ENCODE data around the gene ASMTL. TPM values are rescaled to one million over a fixed set of nuclear protein-coding genes. Genes with fewer than 3 reads are reported as not detected.

The ASMTL gene
- total and polyA plus RNA-seq, 2 experiments from 2014 or later = 53.7 to 61.2 TPM

DNA sequence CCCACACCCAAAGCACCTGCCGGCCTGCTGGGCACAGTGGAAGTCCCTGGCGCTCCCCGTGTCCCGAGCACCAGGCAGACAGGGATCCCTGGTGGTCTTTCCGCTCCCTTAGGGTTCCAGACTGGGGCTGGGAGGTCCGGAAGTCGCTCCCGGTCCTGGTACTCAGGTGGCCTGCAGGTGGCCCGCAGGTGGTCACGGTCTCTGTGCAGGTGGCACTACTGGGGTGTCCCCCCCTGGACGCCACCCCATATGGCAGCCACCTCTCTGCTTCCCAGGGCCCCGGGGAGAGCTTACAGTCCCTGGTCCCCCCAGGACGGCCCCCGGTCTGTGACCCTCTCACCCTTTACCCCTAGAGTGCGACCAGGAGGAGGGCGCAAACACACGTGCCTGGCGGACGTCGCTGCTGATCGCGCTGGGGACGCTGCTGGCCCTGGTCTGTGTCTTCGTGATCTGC lies 74.4 kb downstream of the ASMTL start:
- no peak for ATAC-seq

More for the DNA sequence above, 74.4 kb downstream of the ASMTL start:
- Mint-ChIP-seq H3K9me3 (peaks cover 16% of the 10 kb centered on the region), H3K27me3 (ENCODE audit: insufficient read depth, low read depth, poor library complexity) (peaks cover 39% of the 10 kb centered on the region), H3K36me3 (ENCODE audit: low read depth) (peaks cover 29% of the 10 kb centered on the region; the same call in 2 of the 3 replicates), H3K4me1 (peaks cover 4% of the 10 kb centered on the region; the same call in 1 of the 3 replicates), H3K4me3 (no peak overlapping the region), H3K27ac (no peak overlapping the region)
- Histone ChIP-seq H3K4me1 (ENCODE audit: insufficient read depth) (no peaks in the 10 kb centered on the region; the same call in 1 of the 2 replicates), H3K27ac (ENCODE audit: low read depth) (no peak overlapping the region), H3K27me3 (ENCODE audit: insufficient read depth) (no peaks in the 10 kb centered on the region), H3K9me2 (ENCODE audit: insufficient read depth) (no peaks in the 10 kb centered on the region), H3F3A (replicated peaks; ENCODE audit: low read depth) (peaks cover 12% of the 10 kb centered on the region), H3K4me2 (no peak overlapping the region), H4K20me1 (replicated peaks; ENCODE audit: insufficient read depth) (0 out of 2 replicates have a peak, but pooled peaks cover 4% of the 10 kb centered on the region), H2AFZ (no peak overlapping the region), H3K36me3 (ENCODE audit: insufficient read depth) (no peaks in the 10 kb centered on the region), H3K4me3 (no peak overlapping the region), H3K79me2 (replicated peaks; ENCODE audit: insufficient read depth) (no peaks in the 10 kb centered on the region)
- TF ChIP-seq POLR2AphosphoS5 (IDR thresholded peaks at IDR 0.05; ENCODE audit: low read depth) = no peak
- TF ChIP-seq, protein P1, sequence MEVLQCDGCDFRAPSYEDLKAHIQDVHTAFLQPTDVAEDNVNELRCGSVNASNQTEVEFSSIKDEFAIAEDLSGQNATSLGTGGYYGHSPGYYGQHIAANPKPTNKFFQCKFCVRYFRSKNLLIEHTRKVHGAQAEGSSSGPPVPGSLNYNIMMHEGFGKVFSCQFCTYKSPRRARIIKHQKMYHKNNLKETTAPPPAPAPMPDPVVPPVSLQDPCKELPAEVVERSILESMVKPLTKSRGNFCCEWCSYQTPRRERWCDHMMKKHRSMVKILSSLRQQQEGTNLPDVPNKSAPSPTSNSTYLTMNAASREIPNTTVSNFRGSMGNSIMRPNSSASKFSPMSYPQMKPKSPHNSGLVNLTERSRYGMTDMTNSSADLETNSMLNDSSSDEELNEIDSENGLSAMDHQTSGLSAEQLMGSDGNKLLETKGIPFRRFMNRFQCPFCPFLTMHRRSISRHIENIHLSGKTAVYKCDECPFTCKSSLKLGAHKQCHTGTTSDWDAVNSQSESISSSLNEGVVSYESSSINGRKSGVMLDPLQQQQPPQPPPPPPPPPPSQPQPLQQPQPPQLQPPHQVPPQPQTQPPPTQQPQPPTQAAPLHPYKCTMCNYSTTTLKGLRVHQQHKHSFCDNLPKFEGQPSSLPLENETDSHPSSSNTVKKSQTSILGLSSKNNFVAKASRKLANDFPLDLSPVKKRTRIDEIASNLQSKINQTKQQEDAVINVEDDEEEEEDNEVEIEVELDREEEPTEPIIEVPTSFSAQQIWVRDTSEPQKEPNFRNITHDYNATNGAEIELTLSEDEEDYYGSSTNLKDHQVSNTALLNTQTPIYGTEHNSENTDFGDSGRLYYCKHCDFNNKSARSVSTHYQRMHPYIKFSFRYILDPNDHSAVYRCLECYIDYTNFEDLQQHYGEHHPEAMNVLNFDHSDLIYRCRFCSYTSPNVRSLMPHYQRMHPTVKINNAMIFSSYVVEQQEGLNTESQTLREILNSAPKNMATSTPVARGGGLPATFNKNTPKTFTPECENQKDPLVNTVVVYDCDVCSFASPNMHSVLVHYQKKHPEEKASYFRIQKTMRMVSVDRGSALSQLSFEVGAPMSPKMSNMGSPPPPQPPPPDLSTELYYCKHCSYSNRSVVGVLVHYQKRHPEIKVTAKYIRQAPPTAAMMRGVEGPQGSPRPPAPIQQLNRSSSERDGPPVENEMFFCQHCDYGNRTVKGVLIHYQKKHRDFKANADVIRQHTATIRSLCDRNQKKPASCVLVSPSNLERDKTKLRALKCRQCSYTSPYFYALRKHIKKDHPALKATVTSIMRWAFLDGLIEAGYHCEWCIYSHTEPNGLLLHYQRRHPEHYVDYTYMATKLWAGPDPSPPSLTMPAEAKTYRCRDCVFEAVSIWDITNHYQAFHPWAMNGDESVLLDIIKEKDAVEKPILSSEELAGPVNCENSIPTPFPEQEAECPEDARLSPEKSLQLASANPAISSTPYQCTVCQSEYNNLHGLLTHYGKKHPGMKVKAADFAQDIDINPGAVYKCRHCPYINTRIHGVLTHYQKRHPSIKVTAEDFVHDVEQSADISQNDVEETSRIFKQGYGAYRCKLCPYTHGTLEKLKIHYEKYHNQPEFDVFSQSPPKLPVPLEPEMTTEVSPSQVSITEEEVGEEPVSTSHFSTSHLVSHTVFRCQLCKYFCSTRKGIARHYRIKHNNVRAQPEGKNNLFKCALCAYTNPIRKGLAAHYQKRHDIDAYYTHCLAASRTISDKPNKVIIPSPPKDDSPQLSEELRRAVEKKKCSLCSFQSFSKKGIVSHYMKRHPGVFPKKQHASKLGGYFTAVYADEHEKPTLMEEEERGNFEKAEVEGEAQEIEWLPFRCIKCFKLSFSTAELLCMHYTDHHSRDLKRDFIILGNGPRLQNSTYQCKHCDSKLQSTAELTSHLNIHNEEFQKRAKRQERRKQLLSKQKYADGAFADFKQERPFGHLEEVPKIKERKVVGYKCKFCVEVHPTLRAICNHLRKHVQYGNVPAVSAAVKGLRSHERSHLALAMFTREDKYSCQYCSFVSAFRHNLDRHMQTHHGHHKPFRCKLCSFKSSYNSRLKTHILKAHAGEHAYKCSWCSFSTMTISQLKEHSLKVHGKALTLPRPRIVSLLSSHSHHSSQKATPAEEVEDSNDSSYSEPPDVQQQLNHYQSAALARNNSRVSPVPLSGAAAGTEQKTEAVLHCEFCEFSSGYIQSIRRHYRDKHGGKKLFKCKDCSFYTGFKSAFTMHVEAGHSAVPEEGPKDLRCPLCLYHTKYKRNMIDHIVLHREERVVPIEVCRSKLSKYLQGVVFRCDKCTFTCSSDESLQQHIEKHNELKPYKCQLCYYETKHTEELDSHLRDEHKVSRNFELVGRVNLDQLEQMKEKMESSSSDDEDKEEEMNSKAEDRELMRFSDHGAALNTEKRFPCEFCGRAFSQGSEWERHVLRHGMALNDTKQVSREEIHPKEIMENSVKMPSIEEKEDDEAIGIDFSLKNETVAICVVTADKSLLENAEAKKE (CRISPR knock-in tag; IDR thresholded peaks at IDR 0.05) = no peak
- no peak for TF ChIP-seq EZH2phosphoT487 (IDR thresholded peaks at IDR 0.05; ENCODE audit: unreplicated experiment)
- no peak for TF ChIP-seq EZH2 (IDR thresholded peaks at IDR 0.05; ENCODE audit: low read depth, unreplicated experiment)
- TF ChIP-seq CTCF (conservative IDR thresholded peaks at IDR 0.05; ENCODE audit: low read depth in 2 of 2) = no peak
- no peak for TF ChIP-seq NANOG (IDR thresholded peaks at IDR 0.05; ENCODE audit: borderline replicate concordance)
- TF ChIP-seq STAT1 (IDR thresholded peaks at IDR 0.05; ENCODE audit: unreplicated experiment) = no peak
- TF ChIP-seq ZNF331 (CRISPR knock-in tag; IDR thresholded peaks at IDR 0.05; ENCODE audit: low read depth) = no peak
- TF ChIP-seq REST (IDR thresholded peaks at IDR 0.05; ENCODE audit: unreplicated experiment) = no peak
- no peak for TF ChIP-seq ZNF114 (CRISPR knock-in tag; IDR thresholded peaks at IDR 0.05)
- TF ChIP-seq, protein P2, sequence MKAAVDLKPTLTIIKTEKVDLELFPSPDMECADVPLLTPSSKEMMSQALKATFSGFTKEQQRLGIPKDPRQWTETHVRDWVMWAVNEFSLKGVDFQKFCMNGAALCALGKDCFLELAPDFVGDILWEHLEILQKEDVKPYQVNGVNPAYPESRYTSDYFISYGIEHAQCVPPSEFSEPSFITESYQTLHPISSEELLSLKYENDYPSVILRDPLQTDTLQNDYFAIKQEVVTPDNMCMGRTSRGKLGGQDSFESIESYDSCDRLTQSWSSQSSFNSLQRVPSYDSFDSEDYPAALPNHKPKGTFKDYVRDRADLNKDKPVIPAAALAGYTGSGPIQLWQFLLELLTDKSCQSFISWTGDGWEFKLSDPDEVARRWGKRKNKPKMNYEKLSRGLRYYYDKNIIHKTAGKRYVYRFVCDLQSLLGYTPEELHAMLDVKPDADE (IDR thresholded peaks at IDR 0.05) = no peak
- DNase-seq (ENCODE audit: low spot score) = no peak

Data from GM23338 (cell line).